H1 (cell line): Measurements from ENCODE around the gene RRP1B. TPM values are rescaled to one million over a fixed set of nuclear protein-coding genes. Genes with fewer than 3 reads are reported as not detected.
"Not testable (repeated sequence)": the region's sequence is repeated elsewhere in the genome, so short reads cannot be mapped to it uniquely, and the experiment has no call there.

Source experiments
- CTCF ChIA-PET: fragments of 300-600 bp; sonication (Branson Sonifier 250); formaldehyde crosslinking; loops from one replicate; lab custom pipeline; 2021; ENCODE audit not compliant: partially characterized antibody; lab: Charles Lee
- POLR2A ChIA-PET: fragments of 300-600 bp; sonication (Branson Sonifier 250); formaldehyde crosslinking; loops from one replicate; lab custom pipeline; 2021; ENCODE audit warnings: inconsistent platforms; ENCODE audit not compliant: partially characterized antibody; lab: Charles Lee
- DNase-seq, 2 experiments: peaks; one replicate each; pipeline versions ENCODE4 v3.0.0 to v3.0.0-alpha.2; 2010 to 2022; ENCODE audit warnings: low spot score in 2 of 2, low read depth in 1 of 2, mixed read lengths in 1 of 2
- FAIRE-seq: peaks from 2 replicates; lab custom pipeline; 2011; peaks lifted over from hg19 to GRCh38; lab: Jason Lieb, UNC
- H2AFZ ChIP-seq: 2 replicates; pipeline ENCODE4 v1.8.1; 2012; ENCODE audit warnings: low read length, inconsistent platforms
- H2AK5ac ChIP-seq: 2 replicates; pipeline ENCODE4 v1.6.1; 2013; ENCODE audit warnings: low read depth, low read length
- H2BK120ac ChIP-seq: replicated peaks from 2 replicates; pipeline ENCODE3; 2013; ENCODE audit warnings: low read depth, low read length, inconsistent platforms
- H2BK12ac ChIP-seq: 2 replicates; pipeline ENCODE4 v1.6.1; 2013; ENCODE audit warnings: low read depth, low read length
- H2BK15ac ChIP-seq: 2 replicates; pipeline ENCODE4 v1.6.1; 2013; ENCODE audit warnings: low read length
- H2BK20ac ChIP-seq: 2 replicates; pipeline ENCODE4 v1.6.1; 2013; ENCODE audit warnings: low read length
- H2BK5ac ChIP-seq: 2 replicates; pipeline ENCODE4 v1.6.1; 2013; ENCODE audit warnings: low read depth, low read length
- H3K14ac ChIP-seq: 2 replicates; pipeline ENCODE4 v1.6.1; 2013; ENCODE audit warnings: inconsistent platforms; ENCODE audit not compliant: insufficient read length
- H3K18ac ChIP-seq: 2 replicates; pipeline ENCODE4 v1.6.1; 2013; ENCODE audit warnings: low read length; ENCODE audit errors: extremely low read depth
- H3K23ac ChIP-seq: 2 replicates; pipeline ENCODE4 v1.6.1; 2013; ENCODE audit warnings: inconsistent platforms; ENCODE audit not compliant: insufficient read length
- H3K23me2 ChIP-seq: 2 replicates; pipeline ENCODE4 v1.6.1; 2013; ENCODE audit warnings: low read depth, low read length
- H3K27ac ChIP-seq: 2 replicates; pipeline ENCODE4 v1.6.1; 2011; ENCODE audit warnings: low read depth, low read length, inconsistent platforms
- H3K27me3 ChIP-seq, 4 experiments: replicated peaks in 1 of 4; 1 replicate in 1 of 4; 2 replicates in 3 of 4; pipeline versions ENCODE4 v1.6.1 to v1.8.1; 2011 to 2013; ENCODE audit warnings: low read length in 3 of 4, mild to moderate bottlenecking in 3 of 4, inconsistent platforms in 2 of 4, mixed read lengths in 2 of 4, moderate library complexity in 1 of 4; ENCODE audit not compliant: control insufficient read depth in 3 of 4, insufficient read depth in 3 of 4; ENCODE audit errors: extremely low read depth in 1 of 4
- H3K36me3 ChIP-seq, 4 experiments: 2 replicates each; pipeline versions ENCODE4 v1.6.1 to v1.8.1; 2011 to 2013; ENCODE audit warnings: mild to moderate bottlenecking in 4 of 4, low read length in 3 of 4, moderate library complexity in 2 of 4, control low read depth in 1 of 4, inconsistent platforms in 1 of 4; ENCODE audit not compliant: insufficient read depth in 4 of 4, control insufficient read depth in 2 of 4
- H3K4ac ChIP-seq: replicated peaks from 2 replicates; pipeline ENCODE3; 2013; ENCODE audit warnings: low read length, low read depth, mixed read lengths, inconsistent platforms; ENCODE audit not compliant: insufficient read length
- H3K4me1 ChIP-seq, 4 experiments: replicated peaks in 1 of 4; 1 replicate in 1 of 4; 2 replicates in 3 of 4; pipeline versions ENCODE4 v1.6.1 to v1.8.1; 2011 to 2013; ENCODE audit warnings: low read length in 3 of 4, inconsistent platforms in 2 of 4, mixed read lengths in 1 of 4; ENCODE audit not compliant: insufficient read depth in 4 of 4, control insufficient read depth in 3 of 4
- H3K4me2 ChIP-seq, 2 experiments: 2 replicates each; pipeline versions ENCODE4 v1.6.1 to v1.8.1; 2011 to 2013; ENCODE audit warnings: low read depth in 2 of 2, low read length in 2 of 2, control low read depth in 1 of 2, inconsistent platforms in 1 of 2, mild to moderate bottlenecking in 1 of 2; ENCODE audit not compliant: insufficient read depth in 1 of 2
- H3K4me3 ChIP-seq, 4 experiments: fragments of 200-600, 300-600 bp in 1 of 4; sonication (generic), shearing (Covaris generic), sonication (Bioruptor Twin) in 1 of 4; 2 replicates each; pipeline versions ENCODE4 v1.5.1 to v1.8.1; 2011 to 2016; ENCODE audit warnings: low read length in 4 of 4, low read depth in 3 of 4, control low read depth in 2 of 4, inconsistent platforms in 2 of 4, mild to moderate bottlenecking in 2 of 4, mixed read lengths in 1 of 4, moderate library complexity in 1 of 4; ENCODE audit not compliant: insufficient read depth in 2 of 4; ENCODE audit errors: extremely low read depth in 1 of 4
- H3K56ac ChIP-seq: replicated peaks from 2 replicates; pipeline ENCODE3; 2013; ENCODE audit warnings: low read depth, mild to moderate bottlenecking, mixed read lengths, low read length, inconsistent platforms; ENCODE audit not compliant: insufficient read length
- H3K79me1 ChIP-seq: 2 replicates; pipeline ENCODE4 v1.6.1; 2013; ENCODE audit warnings: low read depth, low read length, control low read depth
- H3K79me2 ChIP-seq, 2 experiments: 2 replicates each; pipeline versions ENCODE4 v1.6.1 to v1.8.1; 2012 to 2013; ENCODE audit warnings: low read length in 2 of 2, mild to moderate bottlenecking in 2 of 2, inconsistent platforms in 1 of 2; ENCODE audit not compliant: insufficient read depth in 2 of 2, control insufficient read depth in 1 of 2
- H3K9ac ChIP-seq, 4 experiments: replicated peaks in 1 of 4; 1 replicate in 1 of 4; 2 replicates in 3 of 4; pipeline versions ENCODE4 v1.6.1 to v1.8.1; 2011 to 2013; ENCODE audit warnings: low read depth in 3 of 4, low read length in 3 of 4, control low read depth in 2 of 4, mild to moderate bottlenecking in 2 of 4, moderate library complexity in 2 of 4, inconsistent platforms in 1 of 4; ENCODE audit errors: extremely low read depth in 1 of 4
- H3K9me3 ChIP-seq, 2 experiments: 2 replicates each; pipeline versions ENCODE4 v1.6.1 to v1.8.1; 2012 to 2013; ENCODE audit warnings: mild to moderate bottlenecking in 2 of 2, moderate library complexity in 2 of 2, control low read depth in 1 of 2, inconsistent platforms in 1 of 2, low read depth in 1 of 2, low read length in 1 of 2, mixed read lengths in 1 of 2; ENCODE audit not compliant: insufficient read depth in 2 of 2
- H4K20me1 ChIP-seq, 2 experiments: replicated peaks in 1 of 2; 2 replicates each; pipeline versions ENCODE3 to v1.8.1; 2011 to 2013; ENCODE audit warnings: inconsistent platforms in 2 of 2, low read length in 2 of 2, mild to moderate bottlenecking in 1 of 2; ENCODE audit not compliant: insufficient read depth in 2 of 2, control insufficient read depth in 1 of 2
- H4K5ac ChIP-seq: 2 replicates; pipeline ENCODE4 v1.6.1; 2013; ENCODE audit warnings: low read length, low read depth, mixed read lengths, inconsistent platforms; ENCODE audit not compliant: insufficient read length
- H4K8ac ChIP-seq: 2 replicates; pipeline ENCODE4 v1.8.0; 2013; ENCODE audit warnings: mild to moderate bottlenecking, moderate library complexity, low read length, inconsistent platforms; ENCODE audit not compliant: insufficient read depth; ENCODE audit errors: extremely low read depth
- H4K91ac ChIP-seq: replicated peaks from 2 replicates; pipeline ENCODE3; 2013; ENCODE audit warnings: low read length, mixed read lengths, inconsistent platforms; ENCODE audit not compliant: insufficient read length
- JUN ChIP-seq: IDR thresholded peaks from 2 replicates; pipeline ENCODE4 v1.6.1; 2011; ENCODE audit warnings: low read depth, mild to moderate bottlenecking, improper control_type of control experiment, low read length
- WGBS, 2 experiments: shearing (Covaris generic) in 1 of 2; methylation state at CpG; one replicate each; pipeline versions ENCODE4 v1.1.6 to v1.1.7; 2013 to 2015; ENCODE audit warnings: low lambda C conversion rate in 2 of 2, mixed read lengths in 2 of 2, inconsistent platforms in 1 of 2, low coverage in 1 of 2, missing lambda C conversion rate in 1 of 2; ENCODE audit not compliant: insufficient replicate concordance in 2 of 2, insufficient coverage in 1 of 2, insufficient read length in 1 of 2; ENCODE audit errors: extremely low coverage in 1 of 2, missing lambda C conversion rate in 1 of 2; 5-methylcytosine and 5-hydroxymethylcytosine counted together
- polyA plus RNA-seq, 7 experiments: library from polyadenylated mRNA; depleted of rRNA in 3 of 7; stranded (reverse) in 5 of 7; unstranded in 2 of 7; fragments of >200 nt in 5 of 7; fragments of 200-250 nt in 2 of 7; gene quantifications; 1 replicate in 5 of 7; 2 replicates in 1 of 7; 4 replicates in 1 of 7; pipeline versions ENCODE4 v1.2.1 to v1.2.3, GENCODE V29; 2011 to 2013; ENCODE audit warnings: missing spikeins in 2 of 7, mixed read lengths in 2 of 7
- total RNA-seq: library from RNA; stranded (reverse); fragmentation: NEBNext Ultra II Directional; extraction: Animal tissue kit (Norgen Biotek cat#: 25700); gene quantifications from 2 replicates; pipeline ENCODE4 v1.2.1, GENCODE V29; 2021
- TF ChIP-seq, protein P1 (sequence below), 3 experiments: IDR thresholded peaks; 1 replicate in 2 of 3; 2 replicates in 1 of 3; pipeline versions ENCODE4 v1.5.1 to v1.6.1; 2011; ENCODE audit warnings: low read length in 3 of 3, mild to moderate bottlenecking in 3 of 3, inconsistent platforms in 2 of 3, low read depth in 1 of 3, moderate library complexity in 1 of 3; ENCODE audit not compliant: insufficient read depth in 1 of 3; ENCODE audit errors: control extremely low read depth in 1 of 3

The RRP1B gene
- total and polyA plus RNA-seq, 2 of the 8 experiments (the other 6 are each of a cell fraction or from before 2014, with no cell fraction given): 25.8 to 97.3 TPM

DNA sequence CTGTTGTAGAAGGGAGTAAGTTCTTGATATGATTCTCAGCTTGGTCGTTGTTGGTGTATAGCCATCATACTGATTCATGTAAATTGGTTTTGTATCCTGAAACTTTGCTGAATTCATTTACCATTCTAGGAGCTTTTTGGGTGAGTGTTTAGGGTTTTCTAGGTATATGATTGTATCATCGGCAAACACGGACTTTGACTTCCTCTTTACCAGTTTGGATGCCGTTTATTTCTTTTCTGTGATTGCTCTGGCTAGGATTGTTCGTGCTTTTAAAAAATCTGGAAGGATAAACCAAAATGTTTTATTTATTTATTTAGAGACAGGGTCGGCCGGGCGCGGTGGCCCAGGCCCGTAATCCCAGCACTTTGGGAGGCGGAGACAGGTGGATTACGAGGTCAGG lies 20.6 kb downstream of the RRP1B start (continued):
- TF ChIP-seq, protein P1, sequence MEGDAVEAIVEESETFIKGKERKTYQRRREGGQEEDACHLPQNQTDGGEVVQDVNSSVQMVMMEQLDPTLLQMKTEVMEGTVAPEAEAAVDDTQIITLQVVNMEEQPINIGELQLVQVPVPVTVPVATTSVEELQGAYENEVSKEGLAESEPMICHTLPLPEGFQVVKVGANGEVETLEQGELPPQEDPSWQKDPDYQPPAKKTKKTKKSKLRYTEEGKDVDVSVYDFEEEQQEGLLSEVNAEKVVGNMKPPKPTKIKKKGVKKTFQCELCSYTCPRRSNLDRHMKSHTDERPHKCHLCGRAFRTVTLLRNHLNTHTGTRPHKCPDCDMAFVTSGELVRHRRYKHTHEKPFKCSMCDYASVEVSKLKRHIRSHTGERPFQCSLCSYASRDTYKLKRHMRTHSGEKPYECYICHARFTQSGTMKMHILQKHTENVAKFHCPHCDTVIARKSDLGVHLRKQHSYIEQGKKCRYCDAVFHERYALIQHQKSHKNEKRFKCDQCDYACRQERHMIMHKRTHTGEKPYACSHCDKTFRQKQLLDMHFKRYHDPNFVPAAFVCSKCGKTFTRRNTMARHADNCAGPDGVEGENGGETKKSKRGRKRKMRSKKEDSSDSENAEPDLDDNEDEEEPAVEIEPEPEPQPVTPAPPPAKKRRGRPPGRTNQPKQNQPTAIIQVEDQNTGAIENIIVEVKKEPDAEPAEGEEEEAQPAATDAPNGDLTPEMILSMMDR (IDR thresholded peaks at IDR 0.05; ENCODE audit: control extremely low read depth in 1 of 3, insufficient read depth in 1 of 3, low read depth in 1 of 3, low read length in 3 of 3): no peak
- TF ChIP-seq JUN: no peak

- H2AFZ ChIP-seq, H2BK120ac ChIP-seq, H4K8ac ChIP-seq, H3K4me2 ChIP-seq, H4K91ac ChIP-seq, H3K4me3 ChIP-seq, DNase-seq, H3K79me1 ChIP-seq, H3K14ac ChIP-seq, H3K9ac ChIP-seq, FAIRE-seq, H3K9me3 ChIP-seq, H3K27me3 ChIP-seq, H2BK12ac ChIP-seq, H3K23ac ChIP-seq, H2AK5ac ChIP-seq, H2BK15ac ChIP-seq, H3K4me1 ChIP-seq, H3K56ac ChIP-seq, H3K23me2 ChIP-seq, H2BK20ac ChIP-seq, H4K20me1 ChIP-seq, H2BK5ac ChIP-seq, H3K18ac ChIP-seq, H3K27ac ChIP-seq, POLR2A ChIA-PET, H4K5ac ChIP-seq, H3K4ac ChIP-seq: not testable (repeated sequence)
- 58% methylated on average over 2 of the region's 6 CpGs; no CpG with 5 or more reads in 1 of the 2 experiments for WGBS, 2 experiments
- Histone ChIP-seq H3K79me2 (peaks cover 0 to 37% of the 10 kb centered on the region in 2 experiments; a peak in 2 of 4 replicates), H3K36me3 (peaks cover 31 to 66% (median 44%) of the 10 kb centered on the region in 4 experiments)
- CTCF ChIA-PET: interaction anchor here (0.6 to 1.3 kb wide), 2 partner anchors 9 to 88 kb away, joined by 3 to 4 read pairs; no protein-coding TSS in a partner anchor
Observed at GRCh38 chr21:43680421-43680820, 21.1 kb downstream of the RRP1B start.
